IMR-90 (cell line): ENCODE results near the gene MAP3K1.

Experiments
- CEBPB ChIP-seq: IDR thresholded peaks from 2 replicates; pipeline ENCODE4 v1.6.1; 2012; ENCODE audit warnings: low read depth, low read length, improper control_type of control experiment
- CHD1 ChIP-seq: IDR thresholded peaks from 2 replicates; pipeline ENCODE4 v1.6.1; 2012; ENCODE audit warnings: low read depth, low read length, improper control_type of control experiment
- MXI1 ChIP-seq: IDR thresholded peaks from 2 replicates; pipeline ENCODE4 v1.6.1; 2012; ENCODE audit warnings: low read depth, mild to moderate bottlenecking, low read length, moderate library complexity, borderline replicate concordance
- NFE2L2 ChIP-seq: fragments of 150-350 bp; IDR thresholded peaks from 2 replicates; pipeline ENCODE4 v1.6.1; 2016; ENCODE audit warnings: low read depth, mild to moderate bottlenecking, low read length
- POLR2A ChIP-seq: IDR thresholded peaks from 2 replicates; pipeline ENCODE4 v1.6.1; 2012; ENCODE audit warnings: mild to moderate bottlenecking, low read depth, low read length
- RCOR1 ChIP-seq: IDR thresholded peaks from 2 replicates; pipeline ENCODE4 v1.6.1; 2012; ENCODE audit warnings: mild to moderate bottlenecking, low read length, improper control_type of control experiment; ENCODE audit not compliant: insufficient replicate concordance
- RFX5 ChIP-seq: IDR thresholded peaks from 2 replicates; pipeline ENCODE4 v1.8.0; 2012; ENCODE audit warnings: low read depth, mild to moderate bottlenecking, low read length, moderate library complexity
- SMC3 ChIP-seq: fragments of 150-350 bp; IDR thresholded peaks from 2 replicates; pipeline ENCODE4 v1.6.1; 2016; ENCODE audit warnings: low read depth, mild to moderate bottlenecking, antibody characterized with exemption, low read length, moderate library complexity
- TF ChIP-seq, protein P1 (sequence below): conservative IDR thresholded peaks from 2 replicates; pipeline ENCODE4 v1.5.1; 2012; ENCODE audit warnings: mild to moderate bottlenecking, low read depth, low read length, improper control_type of control experiment

- TF ChIP-seq POLR2A: no peak
- TF ChIP-seq, protein P1, sequence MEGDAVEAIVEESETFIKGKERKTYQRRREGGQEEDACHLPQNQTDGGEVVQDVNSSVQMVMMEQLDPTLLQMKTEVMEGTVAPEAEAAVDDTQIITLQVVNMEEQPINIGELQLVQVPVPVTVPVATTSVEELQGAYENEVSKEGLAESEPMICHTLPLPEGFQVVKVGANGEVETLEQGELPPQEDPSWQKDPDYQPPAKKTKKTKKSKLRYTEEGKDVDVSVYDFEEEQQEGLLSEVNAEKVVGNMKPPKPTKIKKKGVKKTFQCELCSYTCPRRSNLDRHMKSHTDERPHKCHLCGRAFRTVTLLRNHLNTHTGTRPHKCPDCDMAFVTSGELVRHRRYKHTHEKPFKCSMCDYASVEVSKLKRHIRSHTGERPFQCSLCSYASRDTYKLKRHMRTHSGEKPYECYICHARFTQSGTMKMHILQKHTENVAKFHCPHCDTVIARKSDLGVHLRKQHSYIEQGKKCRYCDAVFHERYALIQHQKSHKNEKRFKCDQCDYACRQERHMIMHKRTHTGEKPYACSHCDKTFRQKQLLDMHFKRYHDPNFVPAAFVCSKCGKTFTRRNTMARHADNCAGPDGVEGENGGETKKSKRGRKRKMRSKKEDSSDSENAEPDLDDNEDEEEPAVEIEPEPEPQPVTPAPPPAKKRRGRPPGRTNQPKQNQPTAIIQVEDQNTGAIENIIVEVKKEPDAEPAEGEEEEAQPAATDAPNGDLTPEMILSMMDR: no peak
- no peak for TF ChIP-seq SMC3
- TF ChIP-seq RCOR1: no peak
- no peak for TF ChIP-seq CEBPB
- TF ChIP-seq RFX5: no peak
- TF ChIP-seq MXI1: no peak
- TF ChIP-seq CHD1: no peak
- no peak for TF ChIP-seq NFE2L2
These were observed 14.1 kb upstream of the MAP3K1 start for GRCh38 chr5:56801256-56801655.
